H1 (cell line): ENCODE measurements around the gene DNAJC17. TPM values are rescaled to one million over a fixed set of nuclear protein-coding genes. Genes with fewer than 3 reads are reported as not detected.

Experiments used
- CTCF ChIA-PET: fragments of 300-600 bp; sonication (Branson Sonifier 250); formaldehyde crosslinking; loops from one replicate; lab custom pipeline; 2021; ENCODE audit not compliant: partially characterized antibody; lab: Charles Lee
- POLR2A ChIA-PET: fragments of 300-600 bp; sonication (Branson Sonifier 250); formaldehyde crosslinking; loops from one replicate; lab custom pipeline; 2021; ENCODE audit warnings: inconsistent platforms; ENCODE audit not compliant: partially characterized antibody; lab: Charles Lee
- DNase-seq, 2 experiments: peaks; one replicate each; pipeline versions ENCODE4 v3.0.0 to v3.0.0-alpha.2; 2010 to 2022; ENCODE audit warnings: low spot score in 2 of 2, low read depth in 1 of 2, mixed read lengths in 1 of 2
- FAIRE-seq: peaks from 2 replicates; lab custom pipeline; 2011; peaks lifted over from hg19 to GRCh38; lab: Jason Lieb, UNC
- H2AFZ ChIP-seq: 2 replicates; pipeline ENCODE4 v1.8.1; 2012; ENCODE audit warnings: low read length, inconsistent platforms
- H2AK5ac ChIP-seq: 2 replicates; pipeline ENCODE4 v1.6.1; 2013; ENCODE audit warnings: low read depth, low read length
- H2BK120ac ChIP-seq: replicated peaks from 2 replicates; pipeline ENCODE3; 2013; ENCODE audit warnings: low read depth, low read length, inconsistent platforms
- H2BK12ac ChIP-seq: 2 replicates; pipeline ENCODE4 v1.6.1; 2013; ENCODE audit warnings: low read depth, low read length
- H2BK15ac ChIP-seq: 2 replicates; pipeline ENCODE4 v1.6.1; 2013; ENCODE audit warnings: low read length
- H2BK20ac ChIP-seq: 2 replicates; pipeline ENCODE4 v1.6.1; 2013; ENCODE audit warnings: low read length
- H2BK5ac ChIP-seq: 2 replicates; pipeline ENCODE4 v1.6.1; 2013; ENCODE audit warnings: low read depth, low read length
- H3K14ac ChIP-seq: 2 replicates; pipeline ENCODE4 v1.6.1; 2013; ENCODE audit warnings: inconsistent platforms; ENCODE audit not compliant: insufficient read length
- H3K18ac ChIP-seq: 2 replicates; pipeline ENCODE4 v1.6.1; 2013; ENCODE audit warnings: low read length; ENCODE audit errors: extremely low read depth
- H3K23ac ChIP-seq: 2 replicates; pipeline ENCODE4 v1.6.1; 2013; ENCODE audit warnings: inconsistent platforms; ENCODE audit not compliant: insufficient read length
- H3K23me2 ChIP-seq: 2 replicates; pipeline ENCODE4 v1.6.1; 2013; ENCODE audit warnings: low read depth, low read length
- H3K27ac ChIP-seq: 2 replicates; pipeline ENCODE4 v1.6.1; 2011; ENCODE audit warnings: low read depth, low read length, inconsistent platforms
- H3K27me3 ChIP-seq, 4 experiments: replicated peaks in 1 of 4; 1 replicate in 1 of 4; 2 replicates in 3 of 4; pipeline versions ENCODE4 v1.6.1 to v1.8.1; 2011 to 2013; ENCODE audit warnings: low read length in 3 of 4, mild to moderate bottlenecking in 3 of 4, inconsistent platforms in 2 of 4, mixed read lengths in 2 of 4, moderate library complexity in 1 of 4; ENCODE audit not compliant: control insufficient read depth in 3 of 4, insufficient read depth in 3 of 4; ENCODE audit errors: extremely low read depth in 1 of 4
- H3K36me3 ChIP-seq, 4 experiments: 2 replicates each; pipeline versions ENCODE4 v1.6.1 to v1.8.1; 2011 to 2013; ENCODE audit warnings: mild to moderate bottlenecking in 4 of 4, low read length in 3 of 4, moderate library complexity in 2 of 4, control low read depth in 1 of 4, inconsistent platforms in 1 of 4; ENCODE audit not compliant: insufficient read depth in 4 of 4, control insufficient read depth in 2 of 4
- H3K4ac ChIP-seq: replicated peaks from 2 replicates; pipeline ENCODE3; 2013; ENCODE audit warnings: low read length, low read depth, mixed read lengths, inconsistent platforms; ENCODE audit not compliant: insufficient read length
- H3K4me1 ChIP-seq, 4 experiments: replicated peaks in 1 of 4; 1 replicate in 1 of 4; 2 replicates in 3 of 4; pipeline versions ENCODE4 v1.6.1 to v1.8.1; 2011 to 2013; ENCODE audit warnings: low read length in 3 of 4, inconsistent platforms in 2 of 4, mixed read lengths in 1 of 4; ENCODE audit not compliant: insufficient read depth in 4 of 4, control insufficient read depth in 3 of 4
- H3K4me2 ChIP-seq, 2 experiments: 2 replicates each; pipeline versions ENCODE4 v1.6.1 to v1.8.1; 2011 to 2013; ENCODE audit warnings: low read depth in 2 of 2, low read length in 2 of 2, control low read depth in 1 of 2, inconsistent platforms in 1 of 2, mild to moderate bottlenecking in 1 of 2; ENCODE audit not compliant: insufficient read depth in 1 of 2
- H3K4me3 ChIP-seq, 4 experiments: fragments of 200-600, 300-600 bp in 1 of 4; sonication (generic), shearing (Covaris generic), sonication (Bioruptor Twin) in 1 of 4; 2 replicates each; pipeline versions ENCODE4 v1.5.1 to v1.8.1; 2011 to 2016; ENCODE audit warnings: low read length in 4 of 4, low read depth in 3 of 4, control low read depth in 2 of 4, inconsistent platforms in 2 of 4, mild to moderate bottlenecking in 2 of 4, mixed read lengths in 1 of 4, moderate library complexity in 1 of 4; ENCODE audit not compliant: insufficient read depth in 2 of 4; ENCODE audit errors: extremely low read depth in 1 of 4
- H3K56ac ChIP-seq: replicated peaks from 2 replicates; pipeline ENCODE3; 2013; ENCODE audit warnings: low read depth, mild to moderate bottlenecking, mixed read lengths, low read length, inconsistent platforms; ENCODE audit not compliant: insufficient read length
- H3K79me1 ChIP-seq: 2 replicates; pipeline ENCODE4 v1.6.1; 2013; ENCODE audit warnings: low read depth, low read length, control low read depth
- H3K79me2 ChIP-seq, 2 experiments: 2 replicates each; pipeline versions ENCODE4 v1.6.1 to v1.8.1; 2012 to 2013; ENCODE audit warnings: low read length in 2 of 2, mild to moderate bottlenecking in 2 of 2, inconsistent platforms in 1 of 2; ENCODE audit not compliant: insufficient read depth in 2 of 2, control insufficient read depth in 1 of 2
- H3K9ac ChIP-seq, 4 experiments: replicated peaks in 1 of 4; 1 replicate in 1 of 4; 2 replicates in 3 of 4; pipeline versions ENCODE4 v1.6.1 to v1.8.1; 2011 to 2013; ENCODE audit warnings: low read depth in 3 of 4, low read length in 3 of 4, control low read depth in 2 of 4, mild to moderate bottlenecking in 2 of 4, moderate library complexity in 2 of 4, inconsistent platforms in 1 of 4; ENCODE audit errors: extremely low read depth in 1 of 4
- H3K9me3 ChIP-seq, 2 experiments: 2 replicates each; pipeline versions ENCODE4 v1.6.1 to v1.8.1; 2012 to 2013; ENCODE audit warnings: mild to moderate bottlenecking in 2 of 2, moderate library complexity in 2 of 2, control low read depth in 1 of 2, inconsistent platforms in 1 of 2, low read depth in 1 of 2, low read length in 1 of 2, mixed read lengths in 1 of 2; ENCODE audit not compliant: insufficient read depth in 2 of 2
- H4K20me1 ChIP-seq, 2 experiments: replicated peaks in 1 of 2; 2 replicates each; pipeline versions ENCODE3 to v1.8.1; 2011 to 2013; ENCODE audit warnings: inconsistent platforms in 2 of 2, low read length in 2 of 2, mild to moderate bottlenecking in 1 of 2; ENCODE audit not compliant: insufficient read depth in 2 of 2, control insufficient read depth in 1 of 2
- H4K5ac ChIP-seq: 2 replicates; pipeline ENCODE4 v1.6.1; 2013; ENCODE audit warnings: low read length, low read depth, mixed read lengths, inconsistent platforms; ENCODE audit not compliant: insufficient read length
- H4K8ac ChIP-seq: 2 replicates; pipeline ENCODE4 v1.8.0; 2013; ENCODE audit warnings: mild to moderate bottlenecking, moderate library complexity, low read length, inconsistent platforms; ENCODE audit not compliant: insufficient read depth; ENCODE audit errors: extremely low read depth
- H4K91ac ChIP-seq: replicated peaks from 2 replicates; pipeline ENCODE3; 2013; ENCODE audit warnings: low read length, mixed read lengths, inconsistent platforms; ENCODE audit not compliant: insufficient read length
- CTBP2 ChIP-seq: IDR thresholded peaks from 2 replicates; pipeline ENCODE4 v1.7.0; 2011; ENCODE audit warnings: borderline replicate concordance, mild to moderate bottlenecking, moderate library complexity, mixed read lengths, low read length; ENCODE audit not compliant: insufficient read depth, insufficient read length
- EGR1 ChIP-seq: IDR thresholded peaks from 2 replicates; pipeline ENCODE4 v1.6.1; 2011; ENCODE audit warnings: low read depth, low read length, borderline replicate concordance
- FOSL1 ChIP-seq: IDR thresholded peaks from 2 replicates; pipeline ENCODE4 v1.6.1; 2011; ENCODE audit warnings: mild to moderate bottlenecking, low read depth, low read length, moderate library complexity; ENCODE audit not compliant: insufficient read depth
- HDAC6 ChIP-seq: IDR thresholded peaks from one replicate; pipeline ENCODE4 v1.7.1; 2012; ENCODE audit warnings: low read depth, mild to moderate bottlenecking, inconsistent platforms, low read length, moderate library complexity
- NANOG ChIP-seq: IDR thresholded peaks from 2 replicates; pipeline ENCODE4 v1.6.1; 2011; ENCODE audit warnings: low read length, low read depth, mild to moderate bottlenecking, inconsistent platforms; ENCODE audit not compliant: insufficient read depth, poor library complexity, severe bottlenecking
- NRF1 ChIP-seq: IDR thresholded peaks from 2 replicates; pipeline ENCODE4 v1.6.1; 2011; ENCODE audit warnings: mild to moderate bottlenecking, low read depth, low read length, improper control_type of control experiment
- POU5F1 ChIP-seq: IDR thresholded peaks from 2 replicates; pipeline ENCODE4 v1.6.1; 2011; ENCODE audit warnings: low read depth, mild to moderate bottlenecking, low read length, moderate library complexity
- RFX5 ChIP-seq: IDR thresholded peaks from 2 replicates; pipeline ENCODE4 v1.6.1; 2011; ENCODE audit warnings: low read depth, low read length, improper control_type of control experiment, borderline replicate concordance
- SP1 ChIP-seq: IDR thresholded peaks from 2 replicates; pipeline ENCODE4 v1.6.1; 2011; ENCODE audit warnings: low read depth, low read length
- SP2 ChIP-seq: IDR thresholded peaks from 2 replicates; pipeline ENCODE4 v1.6.1; 2012; ENCODE audit warnings: mild to moderate bottlenecking, low read length, inconsistent platforms
- SP4 ChIP-seq: IDR thresholded peaks from 2 replicates; pipeline ENCODE4 v1.6.1; 2012; ENCODE audit warnings: low read length, inconsistent platforms
- SRF ChIP-seq: IDR thresholded peaks from 2 replicates; pipeline ENCODE4 v1.6.1; 2011; ENCODE audit warnings: mild to moderate bottlenecking, low read depth, low read length, moderate library complexity
- TCF12 ChIP-seq: IDR thresholded peaks from 2 replicates; pipeline ENCODE4 v1.6.1; 2011; ENCODE audit warnings: low read depth, mild to moderate bottlenecking, low read length
- TEAD4 ChIP-seq: IDR thresholded peaks from 2 replicates; pipeline ENCODE4 v1.6.1; 2012; ENCODE audit warnings: low read depth, low read length, inconsistent platforms, mixed read lengths
- YY1 ChIP-seq: IDR thresholded peaks from 2 replicates; pipeline ENCODE4 v1.6.1; 2011; ENCODE audit warnings: low read depth, mild to moderate bottlenecking, low read length
- WGBS, 2 experiments: shearing (Covaris generic) in 1 of 2; methylation state at CpG; one replicate each; pipeline versions ENCODE4 v1.1.6 to v1.1.7; 2013 to 2015; ENCODE audit warnings: low lambda C conversion rate in 2 of 2, mixed read lengths in 2 of 2, inconsistent platforms in 1 of 2, low coverage in 1 of 2, missing lambda C conversion rate in 1 of 2; ENCODE audit not compliant: insufficient replicate concordance in 2 of 2, insufficient coverage in 1 of 2, insufficient read length in 1 of 2; ENCODE audit errors: extremely low coverage in 1 of 2, missing lambda C conversion rate in 1 of 2; 5-methylcytosine and 5-hydroxymethylcytosine counted together
- polyA plus RNA-seq, 7 experiments: library from polyadenylated mRNA; depleted of rRNA in 3 of 7; stranded (reverse) in 5 of 7; unstranded in 2 of 7; fragments of >200 nt in 5 of 7; fragments of 200-250 nt in 2 of 7; gene quantifications; 1 replicate in 5 of 7; 2 replicates in 1 of 7; 4 replicates in 1 of 7; pipeline versions ENCODE4 v1.2.1 to v1.2.3, GENCODE V29; 2011 to 2013; ENCODE audit warnings: missing spikeins in 2 of 7, mixed read lengths in 2 of 7
- total RNA-seq: library from RNA; stranded (reverse); fragmentation: NEBNext Ultra II Directional; extraction: Animal tissue kit (Norgen Biotek cat#: 25700); gene quantifications from 2 replicates; pipeline ENCODE4 v1.2.1, GENCODE V29; 2021

The DNAJC17 gene
- total and polyA plus RNA-seq, 2 of the 8 experiments (the other 6 are each of a cell fraction or from before 2014, with no cell fraction given), result 39.5 to 45.4 TPM

DNA sequence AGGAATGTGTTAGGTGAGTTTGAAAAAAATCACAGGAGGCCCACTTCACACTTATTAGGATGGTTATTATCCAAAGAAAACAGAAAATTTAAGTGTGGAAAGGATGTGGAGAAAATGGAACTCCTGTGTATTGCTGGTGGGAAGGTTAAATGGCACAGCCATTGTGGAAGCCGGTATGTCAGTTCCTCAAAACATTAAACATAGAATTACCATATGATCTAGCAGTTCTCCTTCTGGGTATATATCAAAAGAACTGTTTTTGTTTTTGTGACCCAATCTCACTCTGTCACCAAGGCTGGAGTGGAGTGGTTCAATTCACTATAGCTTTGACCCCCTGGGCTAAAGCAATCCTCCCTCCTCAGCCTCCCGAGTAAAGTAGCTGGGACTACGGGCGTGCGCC lies 10.8 kb downstream of the DNAJC17 start:
- Histone ChIP-seq H3K23ac (no peak overlapping the region), H3K9me3 (no peaks in the 10 kb centered on the region), H2AFZ (no peak overlapping the region), H4K8ac (no peak overlapping the region), H3K79me1 (no peaks in the 10 kb centered on the region; the same call in none of the 2 replicates), H3K9ac (no peak overlapping the region), H3K27ac (no peak overlapping the region), H2BK12ac (0 out of 2 replicates have a peak overlapping the region, but pooled peaks have one; percentile 68), H3K79me2 (peaks cover 0 to 14% of the 10 kb centered on the region in 2 experiments; a peak in 2 of 4 replicates), H3K4me1 (peaks cover 2 to 11% (median 9%) of the 10 kb centered on the region in 4 experiments; a peak in 5 of 7 replicates), H4K91ac (no peak overlapping the region), H2BK5ac (no peak overlapping the region), H4K20me1 (no peaks in the 10 kb centered on the region), H2BK120ac (peak overlapping the region; percentile 59), H3K18ac (no peak overlapping the region), H3K23me2 (no peaks in the 10 kb centered on the region; the same call in 1 of the 2 replicates), H3K36me3 (no peaks in the 10 kb centered on the region; a peak in 1 of 8 replicates), H3K4ac (no peak overlapping the region), H4K5ac (no peak overlapping the region), H3K56ac (no peak overlapping the region), H3K14ac (no peak overlapping the region), H3K4me2 (0 out of 4 replicates have a peak overlapping the region, but pooled peaks of 1 of the 2 experiments have one; percentile 11), H3K27me3 (no peaks in the 10 kb centered on the region), H2BK20ac (no peak overlapping the region), H2BK15ac (no peak overlapping the region), H2AK5ac (no peak overlapping the region), H3K4me3 (no peak overlapping the region)
- WGBS, 2 experiments, result 97% methylated on average over 5 of the region's 5 CpGs; no CpG with 5 or more reads in 1 of the 2 experiments
- DNase-seq, result no peak
- FAIRE-seq, result no peak
- ChIA-PET CTCF (interaction anchor here (0.6 to 1.5 kb wide), 8 partner anchors 10 to 66 kb away, joined by 3 to 9 read pairs (median 4); partner anchors contain the start of genes DNAJC17 and ZFYVE19), POLR2A (interaction anchor here (1.2 kb wide), 1 partner anchor 8 kb away, joined by 3 read pairs; no protein-coding TSS in a partner anchor)
- TF ChIP-seq NANOG (no peak), HDAC6 (no peak), SRF (no peak), RFX5 (no peak), EGR1 (no peak), SP1 (no peak), SP2 (no peak), SP4 (no peak), TEAD4 (no peak), YY1 (no peak), CTBP2 (no peak), POU5F1 (no peak), NRF1 (no peak), FOSL1 (no peak), TCF12 (no peak)
